Measurements from ENCODE around the gene TMEM97. TPM values are rescaled to one million over a fixed set of nuclear protein-coding genes. Genes with fewer than 3 reads are reported as not detected.
A peak's percentile ranks its signal among the peaks of the same experiment; 100 is the strongest.

TMEM97 gene
- total RNA-seq, 1 donor from 2014 or later: 59.4 TPM

- no peaks in the 10 kb centered on the region for H3K9me3 Mint-ChIP-seq (ENCODE audit: unreplicated experiment)
- no peaks in the 10 kb centered on the region for H3K4me1 Mint-ChIP-seq (ENCODE audit: unreplicated experiment)
- no peak overlapping the region for H3K27ac Mint-ChIP-seq (ENCODE audit: unreplicated experiment)
- no peak overlapping the region for H3K4me3 Mint-ChIP-seq (ENCODE audit: unreplicated experiment)
- peaks cover 55% of the 10 kb centered on the region for H3K36me3 Mint-ChIP-seq (ENCODE audit: low read depth, unreplicated experiment)
- no peak for DNase-seq (ENCODE audit: low spot score)
- no peak for TF ChIP-seq CTCF (IDR thresholded peaks at IDR 0.05; ENCODE audit: unreplicated experiment)
- H3K27me3 Mint-ChIP-seq (ENCODE audit: unreplicated experiment): peaks cover 4% of the 10 kb centered on the region
These were observed 31.3 kb downstream of the TMEM97 start for GRCh38 chr17:28350271-28350670.

DNA sequence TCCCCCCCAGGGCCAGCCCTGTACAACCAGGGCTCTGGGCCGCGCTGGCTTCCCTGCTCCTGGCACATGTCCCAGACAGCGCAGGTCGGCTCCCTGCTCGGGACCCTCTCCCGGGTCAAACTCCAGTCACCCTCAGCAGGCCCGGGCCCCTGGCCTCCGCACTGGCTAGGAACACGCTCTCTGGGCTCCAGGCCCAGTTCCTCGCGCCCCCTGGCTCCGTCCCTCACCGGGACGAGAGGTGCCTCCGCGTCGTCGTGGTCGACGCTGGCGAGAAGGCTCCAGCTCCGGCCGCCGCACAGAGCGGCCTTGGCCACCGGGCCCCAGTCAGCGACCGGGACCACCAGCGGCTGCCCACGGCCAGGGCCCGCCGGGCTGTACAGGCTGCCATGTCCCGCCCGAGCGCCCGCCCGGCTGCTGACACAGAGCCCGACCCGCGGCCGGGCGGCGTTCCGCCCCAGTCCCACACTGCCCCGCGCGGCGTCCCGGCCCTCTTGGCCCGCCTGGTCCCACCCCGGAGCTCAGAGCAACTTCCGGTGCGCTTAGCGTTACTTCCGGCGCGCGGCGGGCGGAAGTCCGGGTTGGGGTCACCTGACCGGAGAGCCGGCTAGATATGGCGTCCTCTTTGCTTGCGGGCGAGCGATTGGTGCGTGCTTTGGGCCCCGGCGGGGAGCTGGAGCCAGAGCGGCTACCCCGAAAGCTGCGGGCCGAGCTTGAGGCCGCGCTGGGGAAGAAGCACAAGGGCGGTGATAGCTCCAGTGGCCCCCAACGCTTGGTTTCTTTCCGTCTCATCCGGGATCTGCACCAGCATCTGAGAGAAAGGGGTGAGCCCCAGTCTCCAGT is 38.3 kb downstream of the TMEM97 start, which contains the start of gene POLDIP2:
Gene POLDIP2, minus strand, starts transcription at position 467 of the 840 bp plus-strand sequence. Its CDS starts 79 bp downstream, at position 388.
- H3K4me1 Mint-ChIP-seq (ENCODE audit: unreplicated experiment): peaks cover 19% of the 10 kb centered on the region
- no peak for TF ChIP-seq CTCF (IDR thresholded peaks at IDR 0.05; ENCODE audit: unreplicated experiment)
- peaks cover 42% of the 10 kb centered on the region for H3K36me3 Mint-ChIP-seq (ENCODE audit: low read depth, unreplicated experiment)
- DNase-seq (ENCODE audit: low spot score): peak; percentile 96
- peak within 1 kb of the TSS; percentile 96 for H3K4me3 Mint-ChIP-seq (ENCODE audit: unreplicated experiment)
- no peaks in the 10 kb centered on the region for H3K9me3 Mint-ChIP-seq (ENCODE audit: unreplicated experiment)
- H3K27me3 Mint-ChIP-seq (ENCODE audit: unreplicated experiment): peaks cover 6% of the 10 kb centered on the region
- H3K27ac Mint-ChIP-seq (ENCODE audit: unreplicated experiment): peak within 1 kb of the TSS; percentile 96

DNA sequence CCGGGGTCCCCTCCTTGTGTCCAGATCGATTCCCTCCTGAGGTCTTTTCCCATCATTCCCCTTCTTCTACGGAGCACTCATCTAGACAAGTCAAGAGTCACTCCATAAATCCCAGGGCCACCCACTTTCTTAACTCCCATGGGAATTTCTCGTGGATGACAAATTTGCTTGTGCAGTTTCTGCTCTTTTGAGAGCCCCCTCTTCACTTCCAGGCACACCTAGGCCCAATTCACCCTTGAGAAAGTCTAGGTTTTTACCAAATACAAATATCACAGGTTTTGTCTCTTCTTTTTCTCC is 38.8 kb downstream of the TMEM97 start:
- Mint-ChIP-seq H3K36me3 (ENCODE audit: low read depth, unreplicated experiment) (peaks cover 40% of the 10 kb centered on the region), H3K4me1 (ENCODE audit: unreplicated experiment) (peaks cover 19% of the 10 kb centered on the region), H3K27me3 (ENCODE audit: unreplicated experiment) (peaks cover 6% of the 10 kb centered on the region), H3K4me3 (ENCODE audit: unreplicated experiment) (peak overlapping the region; percentile 96), H3K9me3 (ENCODE audit: unreplicated experiment) (no peaks in the 10 kb centered on the region), H3K27ac (ENCODE audit: unreplicated experiment) (peak overlapping the region; percentile 96)
- no peak for TF ChIP-seq CTCF (IDR thresholded peaks at IDR 0.05; ENCODE audit: unreplicated experiment)
- no peak for DNase-seq (ENCODE audit: low spot score)

DNA sequence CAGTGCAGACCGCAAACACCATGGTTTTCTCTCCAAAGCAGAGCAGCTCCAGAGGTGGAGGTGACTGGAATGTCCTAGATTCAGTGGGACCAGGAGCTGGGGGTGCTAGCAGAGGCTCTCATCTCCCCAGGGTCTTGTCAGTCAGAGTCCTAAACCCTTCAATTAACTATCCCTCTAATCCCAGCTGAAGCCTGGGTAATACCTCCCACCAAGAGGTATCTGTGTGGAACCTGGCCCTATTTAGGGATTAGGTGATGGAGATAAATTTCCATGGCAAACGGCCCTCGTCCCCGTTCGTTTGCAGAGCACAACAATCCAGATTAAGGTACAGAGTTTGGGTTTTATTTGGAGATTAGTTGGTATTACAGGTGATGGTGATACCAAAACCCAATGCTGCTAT is 44.2 kb downstream of the TMEM97 start:
- H3K36me3 Mint-ChIP-seq (ENCODE audit: low read depth, unreplicated experiment): peaks cover 21% of the 10 kb centered on the region
- no peak for TF ChIP-seq CTCF (IDR thresholded peaks at IDR 0.05; ENCODE audit: unreplicated experiment)
- no peaks in the 10 kb centered on the region for H3K9me3 Mint-ChIP-seq (ENCODE audit: unreplicated experiment)
- H3K27ac Mint-ChIP-seq (ENCODE audit: unreplicated experiment): no peak overlapping the region
- H3K27me3 Mint-ChIP-seq (ENCODE audit: unreplicated experiment): no peaks in the 10 kb centered on the region
- H3K4me3 Mint-ChIP-seq (ENCODE audit: unreplicated experiment): no peak overlapping the region
- peaks cover 3% of the 10 kb centered on the region for H3K4me1 Mint-ChIP-seq (ENCODE audit: unreplicated experiment)
- DNase-seq (ENCODE audit: low spot score): no peak
